ENCODE data around the gene DCN.

DNA sequence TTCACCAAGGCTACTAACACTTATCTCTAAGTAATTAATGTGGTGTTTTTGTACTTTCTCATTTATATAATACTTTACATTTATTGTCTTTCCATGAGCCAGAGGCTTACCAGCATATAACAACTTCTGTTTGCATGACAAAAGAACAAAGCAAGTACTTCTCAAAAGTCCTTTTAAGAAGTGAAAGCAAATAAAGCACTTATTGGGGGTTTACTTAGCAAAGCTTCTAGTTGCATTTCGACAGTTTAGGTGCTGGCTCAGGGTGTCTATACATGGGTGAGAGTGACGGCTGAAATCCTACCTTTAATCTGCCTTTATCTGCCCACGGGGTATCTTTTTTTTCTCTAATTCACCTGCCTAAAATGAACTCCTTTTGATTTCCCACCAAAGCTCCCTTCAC lies 21.0 kb upstream of the DCN start:
- TF ChIP-seq, protein P1, sequence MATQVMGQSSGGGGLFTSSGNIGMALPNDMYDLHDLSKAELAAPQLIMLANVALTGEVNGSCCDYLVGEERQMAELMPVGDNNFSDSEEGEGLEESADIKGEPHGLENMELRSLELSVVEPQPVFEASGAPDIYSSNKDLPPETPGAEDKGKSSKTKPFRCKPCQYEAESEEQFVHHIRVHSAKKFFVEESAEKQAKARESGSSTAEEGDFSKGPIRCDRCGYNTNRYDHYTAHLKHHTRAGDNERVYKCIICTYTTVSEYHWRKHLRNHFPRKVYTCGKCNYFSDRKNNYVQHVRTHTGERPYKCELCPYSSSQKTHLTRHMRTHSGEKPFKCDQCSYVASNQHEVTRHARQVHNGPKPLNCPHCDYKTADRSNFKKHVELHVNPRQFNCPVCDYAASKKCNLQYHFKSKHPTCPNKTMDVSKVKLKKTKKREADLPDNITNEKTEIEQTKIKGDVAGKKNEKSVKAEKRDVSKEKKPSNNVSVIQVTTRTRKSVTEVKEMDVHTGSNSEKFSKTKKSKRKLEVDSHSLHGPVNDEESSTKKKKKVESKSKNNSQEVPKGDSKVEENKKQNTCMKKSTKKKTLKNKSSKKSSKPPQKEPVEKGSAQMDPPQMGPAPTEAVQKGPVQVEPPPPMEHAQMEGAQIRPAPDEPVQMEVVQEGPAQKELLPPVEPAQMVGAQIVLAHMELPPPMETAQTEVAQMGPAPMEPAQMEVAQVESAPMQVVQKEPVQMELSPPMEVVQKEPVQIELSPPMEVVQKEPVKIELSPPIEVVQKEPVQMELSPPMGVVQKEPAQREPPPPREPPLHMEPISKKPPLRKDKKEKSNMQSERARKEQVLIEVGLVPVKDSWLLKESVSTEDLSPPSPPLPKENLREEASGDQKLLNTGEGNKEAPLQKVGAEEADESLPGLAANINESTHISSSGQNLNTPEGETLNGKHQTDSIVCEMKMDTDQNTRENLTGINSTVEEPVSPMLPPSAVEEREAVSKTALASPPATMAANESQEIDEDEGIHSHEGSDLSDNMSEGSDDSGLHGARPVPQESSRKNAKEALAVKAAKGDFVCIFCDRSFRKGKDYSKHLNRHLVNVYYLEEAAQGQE (IDR thresholded peaks at IDR 0.05; ENCODE audit: insufficient read depth in 1 of 2, low read depth in 2 of 2, low read length in 2 of 2) = no peak
- TF ChIP-seq TAF1 (IDR thresholded peaks at IDR 0.05; ENCODE audit: borderline replicate concordance, insufficient read depth, low read length) = no peak
- no peak for TF ChIP-seq POLR2AphosphoS5 (IDR thresholded peaks at IDR 0.05; ENCODE audit: low read depth, low read length)
